ENCODE results near the gene KDM4B.
A peak's percentile ranks its signal among the peaks of the same experiment; 100 is the strongest.

Gene KDM4B

GRCh38 chr19:5001615-5002014, 32.7 kb downstream of the KDM4B start:
- peaks cover 8% of the 10 kb centered on the region; the same call in 1 of the 2 replicates for H4K20me1 ChIP-seq (ENCODE audit: control insufficient read depth, insufficient read depth, low read depth, low read length)
- H3K4me3 ChIP-seq (ENCODE audit: low read length), result no peak overlapping the region
- H3F3A ChIP-seq (ENCODE audit: control insufficient read depth, insufficient read depth), result no peaks in the 10 kb centered on the region
- H3K4me2 ChIP-seq (ENCODE audit: low read length), result no peak overlapping the region
- peaks cover 49% of the 10 kb centered on the region for H3K79me2 ChIP-seq (ENCODE audit: control insufficient read depth, low read length)
- TF ChIP-seq EZH2phosphoT487 (IDR thresholded peaks at IDR 0.05; ENCODE audit: borderline replicate concordance, low read length) (no peak), CTCF (IDR thresholded peaks at IDR 0.05; ENCODE audit: low read depth, low read length, poor library complexity, severe bottlenecking) (peak; percentile 91)
- H3K27ac ChIP-seq (ENCODE audit: low read depth, low read length), result no peak overlapping the region
- no peaks in the 10 kb centered on the region for H3K9me2 ChIP-seq (replicated peaks; ENCODE audit: control insufficient read depth, low read length)
- H3K9me3 ChIP-seq (ENCODE audit: control insufficient read depth, insufficient read depth, low read length), result no peaks in the 10 kb centered on the region
- H3K36me3 ChIP-seq (ENCODE audit: control insufficient read depth, low read length), result peaks cover 4% of the 10 kb centered on the region; the same call in 1 of the 2 replicates
- peaks cover 3% of the 10 kb centered on the region; the same call in 1 of the 2 replicates for H3K4me1 ChIP-seq (ENCODE audit: control insufficient read depth, low read length)
- no peaks in the 10 kb centered on the region for H3K27me3 ChIP-seq (ENCODE audit: control insufficient read depth, low read length)

- Histone ChIP-seq H4K20me1 (ENCODE audit: control insufficient read depth, insufficient read depth, low read depth, low read length) (peaks cover 8% of the 10 kb centered on the region; the same call in 1 of the 2 replicates), H3K4me1 (ENCODE audit: control insufficient read depth, low read length) (peaks cover 3% of the 10 kb centered on the region; the same call in 1 of the 2 replicates), H3K4me3 (ENCODE audit: low read length) (no peak overlapping the region), H3K79me2 (ENCODE audit: control insufficient read depth, low read length) (peaks cover 49% of the 10 kb centered on the region), H3K9me3 (ENCODE audit: control insufficient read depth, insufficient read depth, low read length) (no peaks in the 10 kb centered on the region), H3K36me3 (ENCODE audit: control insufficient read depth, low read length) (0 out of 2 replicates have a peak, but pooled peaks cover 3% of the 10 kb centered on the region), H3K4me2 (ENCODE audit: low read length) (no peak overlapping the region), H3K27me3 (ENCODE audit: control insufficient read depth, low read length) (no peaks in the 10 kb centered on the region), H3K9me2 (replicated peaks; ENCODE audit: control insufficient read depth, low read length) (no peaks in the 10 kb centered on the region), H3F3A (ENCODE audit: control insufficient read depth, insufficient read depth) (no peaks in the 10 kb centered on the region), H3K27ac (ENCODE audit: low read depth, low read length) (no peak overlapping the region)
- TF ChIP-seq EZH2phosphoT487 (IDR thresholded peaks at IDR 0.05; ENCODE audit: borderline replicate concordance, low read length) (no peak), CTCF (IDR thresholded peaks at IDR 0.05; ENCODE audit: low read depth, low read length, poor library complexity, severe bottlenecking) (no peak)
Measured at GRCh38 chr19:5002143-5002542, 33.2 kb downstream of the KDM4B start.

GRCh38 chr19:5003781-5004180, 34.9 kb downstream of the KDM4B start:
- no peak overlapping the region for H3K4me3 ChIP-seq (ENCODE audit: low read length)
- no peak overlapping the region for H3K27ac ChIP-seq (ENCODE audit: low read depth, low read length)
- no peaks in the 10 kb centered on the region for H3K9me3 ChIP-seq (ENCODE audit: control insufficient read depth, insufficient read depth, low read length)
- H3F3A ChIP-seq (ENCODE audit: control insufficient read depth, insufficient read depth), result no peaks in the 10 kb centered on the region
- H3K9me2 ChIP-seq (replicated peaks; ENCODE audit: control insufficient read depth, low read length), result no peaks in the 10 kb centered on the region
- H4K20me1 ChIP-seq (ENCODE audit: control insufficient read depth, insufficient read depth, low read depth, low read length), result 0 out of 2 replicates have a peak, but pooled peaks cover 4% of the 10 kb centered on the region
- H3K27me3 ChIP-seq (ENCODE audit: control insufficient read depth, low read length), result no peaks in the 10 kb centered on the region
- H3K36me3 ChIP-seq (ENCODE audit: control insufficient read depth, low read length), result 0 out of 2 replicates have a peak, but pooled peaks cover 3% of the 10 kb centered on the region
- TF ChIP-seq EZH2phosphoT487 (IDR thresholded peaks at IDR 0.05; ENCODE audit: borderline replicate concordance, low read length), result no peak
- no peak for TF ChIP-seq CTCF (IDR thresholded peaks at IDR 0.05; ENCODE audit: low read depth, low read length, poor library complexity, severe bottlenecking)
- peaks cover 3% of the 10 kb centered on the region; the same call in 1 of the 2 replicates for H3K4me1 ChIP-seq (ENCODE audit: control insufficient read depth, low read length)
- H3K4me2 ChIP-seq (ENCODE audit: low read length), result no peak overlapping the region
- H3K79me2 ChIP-seq (ENCODE audit: control insufficient read depth, low read length), result peaks cover 52% of the 10 kb centered on the region
